SHP77 (cell line): ENCODE data around the gene GAPVD1.
"Not testable (repeated sequence)": the region's sequence is repeated elsewhere in the genome, so short reads cannot be mapped to it uniquely, and the experiment has no call there.

Source experiments
- DNase-seq, 2 experiments: peaks; one replicate each; lab custom pipeline; 2025; lab: John Stamatoyannopoulos, UW

The GAPVD1 gene, protein sequence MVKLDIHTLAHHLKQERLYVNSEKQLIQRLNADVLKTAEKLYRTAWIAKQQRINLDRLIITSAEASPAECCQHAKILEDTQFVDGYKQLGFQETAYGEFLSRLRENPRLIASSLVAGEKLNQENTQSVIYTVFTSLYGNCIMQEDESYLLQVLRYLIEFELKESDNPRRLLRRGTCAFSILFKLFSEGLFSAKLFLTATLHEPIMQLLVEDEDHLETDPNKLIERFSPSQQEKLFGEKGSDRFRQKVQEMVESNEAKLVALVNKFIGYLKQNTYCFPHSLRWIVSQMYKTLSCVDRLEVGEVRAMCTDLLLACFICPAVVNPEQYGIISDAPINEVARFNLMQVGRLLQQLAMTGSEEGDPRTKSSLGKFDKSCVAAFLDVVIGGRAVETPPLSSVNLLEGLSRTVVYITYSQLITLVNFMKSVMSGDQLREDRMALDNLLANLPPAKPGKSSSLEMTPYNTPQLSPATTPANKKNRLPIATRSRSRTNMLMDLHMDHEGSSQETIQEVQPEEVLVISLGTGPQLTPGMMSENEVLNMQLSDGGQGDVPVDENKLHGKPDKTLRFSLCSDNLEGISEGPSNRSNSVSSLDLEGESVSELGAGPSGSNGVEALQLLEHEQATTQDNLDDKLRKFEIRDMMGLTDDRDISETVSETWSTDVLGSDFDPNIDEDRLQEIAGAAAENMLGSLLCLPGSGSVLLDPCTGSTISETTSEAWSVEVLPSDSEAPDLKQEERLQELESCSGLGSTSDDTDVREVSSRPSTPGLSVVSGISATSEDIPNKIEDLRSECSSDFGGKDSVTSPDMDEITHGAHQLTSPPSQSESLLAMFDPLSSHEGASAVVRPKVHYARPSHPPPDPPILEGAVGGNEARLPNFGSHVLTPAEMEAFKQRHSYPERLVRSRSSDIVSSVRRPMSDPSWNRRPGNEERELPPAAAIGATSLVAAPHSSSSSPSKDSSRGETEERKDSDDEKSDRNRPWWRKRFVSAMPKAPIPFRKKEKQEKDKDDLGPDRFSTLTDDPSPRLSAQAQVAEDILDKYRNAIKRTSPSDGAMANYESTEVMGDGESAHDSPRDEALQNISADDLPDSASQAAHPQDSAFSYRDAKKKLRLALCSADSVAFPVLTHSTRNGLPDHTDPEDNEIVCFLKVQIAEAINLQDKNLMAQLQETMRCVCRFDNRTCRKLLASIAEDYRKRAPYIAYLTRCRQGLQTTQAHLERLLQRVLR (N-terminal part only)

DNA sequence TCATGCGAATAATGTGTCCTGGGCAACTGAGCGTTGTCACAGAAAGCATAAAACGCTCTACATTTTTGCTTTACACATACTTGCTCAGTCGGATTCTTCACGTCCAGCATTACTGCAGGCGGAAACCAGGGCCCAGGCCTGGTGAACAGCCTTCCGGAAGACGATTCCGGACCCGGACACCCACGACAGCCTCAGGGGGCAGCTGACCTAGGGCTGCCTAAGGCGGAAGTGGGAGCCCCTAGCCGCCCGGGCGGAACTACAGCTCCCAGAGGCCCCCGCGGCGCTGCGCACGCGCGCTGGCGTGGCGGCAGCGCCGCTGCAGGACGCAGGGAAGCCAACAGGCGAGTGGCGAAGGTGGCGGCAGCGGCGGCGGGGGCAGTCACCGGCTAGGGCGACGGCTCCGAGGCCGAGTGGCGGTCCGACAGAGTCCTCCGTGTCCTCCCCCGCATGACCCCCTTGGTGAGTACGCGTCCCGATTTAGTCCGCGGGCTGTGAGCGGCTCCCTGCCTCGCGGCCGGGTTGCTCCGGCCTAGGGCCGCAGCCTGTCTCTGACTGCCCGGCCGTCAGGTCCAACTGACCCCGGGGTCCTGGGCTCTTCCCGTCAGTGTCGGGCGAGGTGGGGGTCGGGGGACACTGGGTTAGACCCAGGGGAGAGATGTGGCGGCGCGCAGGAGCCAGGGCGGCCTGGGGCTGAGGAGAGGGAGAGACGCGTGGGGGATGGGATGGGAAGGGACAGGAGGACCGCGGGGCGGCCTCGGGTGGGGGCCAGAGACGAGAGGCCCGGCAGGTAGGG lies at the start of gene GAPVD1:
Gene GAPVD1 (plus strand): TSS at position 326 of the 793 bp plus-strand sequence. CDS start 37,096 bp downstream, outside the sequence.
- peak; percentile 93 to 95 for DNase-seq

DNA sequence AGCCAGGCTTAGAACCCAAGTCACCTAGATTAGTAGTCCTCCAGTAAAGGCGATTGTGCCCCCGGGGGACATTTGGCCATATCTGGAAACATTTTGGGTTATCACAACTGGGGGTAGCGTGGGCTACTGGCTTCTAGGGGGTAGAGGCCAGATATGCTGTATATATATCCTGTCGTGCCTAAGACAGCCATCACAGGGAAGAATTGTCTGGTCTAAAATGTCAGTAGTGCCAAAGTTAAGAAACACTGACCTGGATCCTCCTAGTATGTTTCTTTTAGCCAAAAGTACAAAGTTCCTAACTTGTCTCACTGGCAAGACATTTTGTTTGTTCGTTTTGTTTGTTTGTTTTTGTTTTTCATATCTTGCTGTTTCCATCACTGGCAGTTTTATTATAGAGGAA lies 47.4 kb upstream of the GAPVD1 start:
- no peak for DNase-seq

DNA sequence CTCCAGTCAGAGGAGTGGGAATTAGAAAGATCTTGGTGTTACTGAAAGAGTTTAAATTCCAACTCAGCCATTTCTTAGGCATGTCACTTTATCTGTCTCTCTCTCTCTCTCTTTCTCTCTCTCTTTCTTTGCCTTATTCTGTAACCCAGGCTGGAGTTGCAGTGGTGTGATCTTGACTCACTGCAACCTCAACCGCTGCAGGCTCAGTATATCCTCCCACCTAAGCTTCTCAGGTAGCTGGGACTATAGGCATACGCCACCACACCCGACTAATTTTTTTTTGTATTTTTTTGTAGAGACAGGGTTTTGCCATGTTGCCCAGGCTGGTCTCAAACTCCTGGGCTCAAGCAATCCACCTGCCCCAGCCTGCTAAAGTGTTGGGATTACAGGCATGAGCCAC lies 43.0 kb upstream of the GAPVD1 start:
- no peak for DNase-seq

DNA sequence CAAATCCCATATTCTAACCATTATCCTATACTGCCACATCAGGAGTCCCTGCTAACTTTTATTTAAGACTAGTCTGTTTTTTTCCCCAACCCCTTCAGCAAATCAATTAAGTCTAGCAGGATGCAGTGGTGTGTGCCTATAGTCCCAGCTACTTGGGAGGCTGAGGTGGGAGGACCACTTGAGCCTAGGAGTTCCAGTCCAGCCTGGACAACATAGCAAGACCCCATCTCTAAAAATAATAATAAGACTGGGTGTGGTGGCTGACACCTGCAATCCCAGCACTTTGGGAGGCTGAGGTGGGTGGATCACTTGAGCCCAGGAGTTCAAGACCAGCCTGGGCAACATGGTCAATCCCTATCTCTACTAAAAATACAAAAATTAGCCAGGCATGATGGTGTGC lies 36.8 kb upstream of the GAPVD1 start:
- not testable (repeated sequence) for DNase-seq

DNA sequence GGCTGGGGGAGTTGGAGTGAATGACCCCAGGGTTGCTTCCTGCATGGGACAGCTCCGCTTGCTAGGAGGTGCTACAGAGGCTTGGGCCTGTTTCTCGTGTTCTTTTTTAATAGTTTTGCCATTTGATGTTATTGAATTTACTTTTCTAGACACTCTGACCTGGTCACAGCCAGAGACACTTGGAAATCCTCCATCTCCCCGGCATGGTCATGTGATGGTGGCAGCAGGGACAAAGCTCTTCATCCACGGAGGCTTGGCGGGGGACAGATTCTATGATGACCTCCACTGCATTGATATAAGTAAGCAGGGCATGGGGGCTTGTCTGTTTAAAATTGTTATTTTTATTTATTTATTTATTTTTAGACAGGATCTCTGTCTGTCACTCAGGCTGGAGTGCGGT lies 33.9 kb upstream of the GAPVD1 start:
- no peak for DNase-seq

DNA sequence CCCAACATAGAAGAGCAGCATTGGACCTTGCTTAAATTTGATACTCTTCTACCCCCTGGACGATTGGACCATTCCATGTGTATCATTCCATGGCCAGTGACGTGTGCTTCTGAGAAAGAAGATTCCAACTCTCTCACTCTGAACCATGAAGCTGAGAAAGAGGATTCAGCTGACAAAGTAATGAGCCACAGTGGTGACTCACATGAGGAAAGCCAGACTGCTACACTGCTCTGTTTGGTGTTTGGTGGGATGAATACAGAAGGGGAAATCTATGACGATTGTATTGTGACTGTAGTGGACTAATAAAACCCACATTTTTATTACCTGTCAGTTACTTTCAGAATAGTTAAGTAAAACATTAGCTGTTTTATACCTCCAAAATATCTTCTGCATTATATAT lies 27.9 kb upstream of the GAPVD1 start:
- DNase-seq = no peak

DNA sequence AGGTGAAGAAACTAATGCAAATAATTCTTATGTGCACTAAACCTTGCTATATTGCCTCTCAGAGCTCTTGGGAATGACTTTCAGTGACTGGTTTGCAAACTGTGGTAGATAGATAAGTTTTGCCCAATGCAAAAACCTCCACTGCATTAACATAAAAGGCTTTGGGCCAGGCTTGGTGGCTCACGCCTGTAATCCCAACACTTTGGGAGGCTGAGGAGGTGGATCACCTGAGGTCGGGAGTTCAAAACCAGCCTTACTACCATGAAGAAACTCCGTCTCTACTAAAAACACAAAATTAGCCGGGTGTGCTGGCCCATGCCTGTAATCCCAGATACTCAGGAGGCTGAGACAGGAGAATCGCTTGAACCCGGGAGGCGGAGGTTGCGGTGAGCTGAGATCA lies 27.5 kb upstream of the GAPVD1 start:
- DNase-seq = not testable (repeated sequence)

DNA sequence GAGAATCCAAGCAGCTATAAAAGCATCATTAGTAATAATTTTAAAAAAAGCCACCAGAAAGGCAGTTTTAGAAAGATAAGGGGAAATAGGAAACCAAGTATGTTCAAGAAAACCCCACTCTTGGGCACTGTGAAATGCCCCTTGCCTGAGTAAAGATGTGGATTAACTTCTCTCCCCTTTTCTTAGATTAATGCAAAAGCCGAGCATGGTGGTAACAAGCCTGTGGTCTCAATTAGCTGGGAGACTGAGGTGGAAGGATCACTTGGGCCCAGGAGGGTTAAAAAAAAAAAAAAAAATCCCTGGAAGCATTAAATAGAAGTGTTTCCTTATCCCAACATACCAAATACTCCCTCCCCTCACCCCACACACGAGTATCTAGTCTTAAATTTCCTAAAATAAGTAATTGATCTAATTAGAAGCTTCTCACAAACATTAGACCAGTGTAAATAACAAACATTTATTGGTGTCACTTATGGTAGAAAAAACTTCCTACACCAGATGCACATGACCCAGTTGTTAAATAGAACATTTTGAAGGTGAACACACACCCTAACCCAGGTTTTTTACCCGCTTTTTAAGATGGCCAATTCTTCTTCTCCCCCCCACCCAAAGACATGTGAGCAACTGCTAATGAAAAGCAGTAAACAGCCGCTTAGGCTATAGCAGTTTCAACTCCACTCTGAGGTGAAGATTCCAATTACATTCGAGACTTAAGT lies 25.7 kb upstream of the GAPVD1 start:
- DNase-seq = no peak

DNA sequence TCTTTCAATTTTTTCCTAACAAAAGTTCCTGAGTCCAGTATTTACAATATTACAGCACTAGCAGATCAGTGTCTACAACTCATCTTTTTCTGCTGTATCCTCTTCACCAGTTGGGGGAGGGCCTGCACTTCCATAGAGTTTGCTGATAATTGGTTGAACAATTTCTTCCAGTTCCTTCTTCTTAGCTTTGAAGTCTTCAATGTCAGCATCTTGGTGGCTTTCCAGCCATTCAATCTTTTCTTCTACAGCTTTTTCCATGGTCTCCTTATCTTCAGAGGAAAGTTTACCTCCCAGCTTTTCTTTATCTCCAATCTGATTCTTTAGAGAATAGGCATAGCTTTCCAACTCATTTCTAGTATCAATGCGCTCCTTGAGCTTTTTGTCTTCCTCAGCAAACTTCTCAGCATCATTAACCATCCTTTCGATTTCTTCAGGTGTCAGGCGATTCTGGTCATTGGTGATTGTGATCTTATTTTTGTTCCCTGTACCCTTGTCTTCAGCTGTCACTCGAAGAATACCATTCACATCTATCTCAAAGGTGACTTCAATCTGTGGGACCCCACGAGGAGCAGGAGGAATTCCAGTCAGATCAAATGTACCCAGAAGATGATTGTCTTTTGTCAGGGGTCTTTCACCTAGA lies 25.0 kb upstream of the GAPVD1 start:
- DNase-seq = not testable (repeated sequence)

DNA sequence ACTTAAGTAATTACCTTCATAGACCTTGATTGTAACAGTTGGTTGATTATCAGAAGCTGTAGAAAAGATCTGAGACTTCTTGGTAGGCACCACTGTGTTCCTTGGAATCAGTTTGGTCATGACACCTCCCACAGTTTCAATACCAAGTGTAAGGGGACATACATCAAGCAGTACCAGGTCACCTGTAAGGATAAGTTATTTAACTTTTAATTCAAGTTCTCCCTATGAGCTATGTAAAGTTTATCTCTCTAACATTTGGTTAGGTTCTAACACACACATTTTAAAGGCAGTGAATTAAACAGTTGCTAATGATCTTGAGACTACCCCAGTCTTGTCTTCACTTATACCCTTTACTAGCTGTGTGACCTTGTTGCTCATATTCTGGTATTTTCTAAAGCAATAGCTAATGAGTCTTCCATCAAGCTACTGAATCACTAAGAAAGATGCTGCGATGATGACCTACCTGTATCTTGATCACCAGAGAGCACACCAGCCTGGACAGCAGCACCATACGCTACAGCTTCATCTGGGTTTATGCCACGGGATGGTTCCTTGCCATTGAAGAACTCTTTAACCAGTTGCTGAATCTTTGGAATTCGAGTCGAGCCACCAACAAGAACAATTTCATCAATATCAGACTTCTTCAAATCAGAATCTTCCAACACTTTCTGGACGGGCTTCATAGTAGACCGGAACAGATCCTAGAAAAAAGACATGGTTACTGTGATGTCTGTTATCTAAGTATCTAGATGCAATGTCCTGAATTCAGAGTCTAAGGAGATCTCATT lies 23.3 kb upstream of the GAPVD1 start:
- no peak for DNase-seq

DNA sequence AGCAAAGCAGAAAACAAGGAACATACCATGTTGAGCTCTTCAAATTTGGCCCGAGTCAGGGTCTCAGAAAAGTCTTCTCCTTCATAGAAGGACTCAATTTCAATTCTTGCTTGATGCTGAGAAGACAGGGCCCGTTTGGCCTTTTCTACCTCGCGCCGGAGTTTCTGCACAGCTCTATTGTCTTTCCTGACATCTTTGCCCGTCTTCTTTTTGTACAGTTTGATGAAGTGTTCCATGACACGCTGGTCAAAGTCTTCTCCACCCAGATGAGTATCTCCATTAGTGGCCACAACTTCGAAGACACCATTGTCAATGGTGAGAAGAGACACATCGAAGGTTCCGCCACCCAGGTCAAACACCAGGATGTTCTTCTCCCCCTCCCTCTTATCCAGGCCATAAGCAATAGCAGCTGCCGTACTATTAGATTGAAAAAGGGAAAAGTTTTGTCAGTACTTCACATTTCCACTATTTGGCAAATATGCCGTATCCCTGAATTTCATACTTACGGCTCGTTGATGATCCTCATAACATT lies 22.6 kb upstream of the GAPVD1 start:
- DNase-seq = no peak

DNA sequence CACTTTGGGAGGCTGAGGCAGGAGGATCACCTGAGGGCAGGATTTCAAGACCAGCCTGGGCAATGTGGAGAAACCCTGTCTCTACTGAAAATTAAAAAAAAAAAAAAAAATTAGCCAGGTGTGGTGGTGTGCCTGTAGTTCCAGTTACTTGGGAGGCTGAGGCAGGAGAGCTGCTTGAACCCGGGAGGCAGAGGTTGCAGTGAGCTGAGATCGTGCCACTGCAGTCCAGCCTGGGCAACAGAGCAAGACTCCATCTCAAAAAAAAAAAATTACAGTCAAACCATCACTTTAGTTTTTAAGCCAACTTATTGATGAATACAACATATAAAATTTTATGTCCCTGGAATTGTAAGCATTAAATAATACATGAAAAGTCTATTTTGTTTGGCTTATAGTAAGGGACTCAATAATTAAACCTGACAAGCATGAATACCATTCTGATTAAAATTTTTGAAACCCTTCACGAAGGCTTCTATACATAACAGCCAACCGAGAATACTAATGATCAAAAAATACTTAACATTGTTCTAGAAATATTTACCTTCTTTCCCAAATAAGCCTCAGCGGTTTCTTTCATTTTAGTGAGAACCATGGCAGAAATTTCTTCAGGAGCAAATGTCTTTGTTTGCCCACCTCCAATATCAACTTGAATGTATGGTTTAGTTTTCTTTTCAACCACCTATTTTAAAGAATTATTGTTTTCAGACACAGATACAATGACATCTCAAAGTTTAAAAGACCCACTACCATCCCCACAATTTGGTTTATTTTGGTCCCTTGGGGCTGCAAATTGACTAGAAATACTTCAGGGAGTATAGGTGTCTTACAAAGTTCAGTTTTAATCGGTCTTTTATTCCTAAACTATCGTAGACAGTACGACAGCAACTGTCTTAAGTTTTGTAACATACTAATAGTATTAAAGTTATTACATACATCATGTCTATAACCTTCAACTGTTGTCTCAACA lies 21.7 kb upstream of the GAPVD1 start:
- no peak for DNase-seq

DNA sequence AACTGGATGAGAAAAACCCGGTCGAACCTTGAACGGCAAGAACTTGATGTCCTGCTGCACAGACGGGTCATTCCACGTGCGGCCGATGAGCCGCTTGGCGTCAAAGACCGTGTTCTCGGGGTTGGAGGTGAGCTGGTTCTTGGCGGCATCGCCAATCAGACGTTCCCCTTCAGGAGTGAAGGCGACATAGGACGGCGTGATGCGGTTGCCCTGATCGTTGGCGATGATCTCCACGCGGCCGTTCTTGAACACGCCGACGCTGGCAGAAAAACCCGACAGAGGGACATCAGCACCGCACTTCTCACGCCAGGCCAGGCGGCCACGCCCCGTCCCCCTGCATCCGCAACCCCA lies 21.0 kb upstream of the GAPVD1 start:
- peak in 1 of 2 experiments; percentile 36 for DNase-seq

DNA sequence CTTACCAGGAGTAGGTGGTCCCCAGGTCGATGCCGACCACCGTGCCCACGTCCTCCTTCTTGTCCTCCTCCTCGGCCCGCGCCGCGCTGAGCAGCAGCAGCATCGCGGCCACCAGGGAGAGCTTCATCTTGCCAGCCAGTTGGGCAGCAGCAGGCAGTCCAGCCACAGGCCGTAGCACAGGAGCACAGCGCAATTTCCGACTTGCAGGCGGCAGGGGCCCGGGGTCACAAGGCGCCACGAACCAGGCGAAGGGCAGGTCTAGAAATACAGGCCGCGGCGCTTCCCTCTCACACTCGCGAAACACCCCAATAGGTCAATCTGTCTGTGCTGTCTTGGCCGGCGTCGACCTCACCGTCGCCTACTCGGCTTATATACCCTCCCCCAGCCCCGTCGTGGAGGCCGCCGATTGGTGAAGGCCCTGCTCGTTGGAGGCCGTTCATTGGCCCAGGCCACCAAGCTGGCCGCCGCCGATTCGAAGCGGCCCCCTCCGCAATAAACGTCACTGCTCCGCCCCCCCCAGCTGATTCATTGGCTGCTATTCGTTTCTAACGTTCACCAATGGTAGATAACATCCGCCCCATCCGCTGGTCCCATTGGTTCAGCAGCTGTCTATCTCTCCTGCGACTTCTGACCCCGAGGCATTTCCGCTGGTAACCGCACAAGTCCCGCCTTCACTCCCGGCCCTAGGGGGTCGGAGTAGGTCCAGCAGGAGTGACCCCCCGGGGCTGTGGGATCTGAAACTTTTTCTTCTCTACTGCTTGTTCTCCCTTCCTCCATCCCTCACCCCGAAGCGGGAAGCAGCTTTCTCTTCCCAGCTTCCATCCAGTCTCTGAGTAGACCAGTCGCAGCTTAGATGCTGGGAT lies 20.4 kb upstream of the GAPVD1 start, which contains the start of gene HSPA5:
Gene HSPA5 (minus strand): TSS at position 344 of the 863 bp plus-strand sequence. CDS start 217 bp downstream, at position 127.
- peak; percentile 99 for DNase-seq

DNA sequence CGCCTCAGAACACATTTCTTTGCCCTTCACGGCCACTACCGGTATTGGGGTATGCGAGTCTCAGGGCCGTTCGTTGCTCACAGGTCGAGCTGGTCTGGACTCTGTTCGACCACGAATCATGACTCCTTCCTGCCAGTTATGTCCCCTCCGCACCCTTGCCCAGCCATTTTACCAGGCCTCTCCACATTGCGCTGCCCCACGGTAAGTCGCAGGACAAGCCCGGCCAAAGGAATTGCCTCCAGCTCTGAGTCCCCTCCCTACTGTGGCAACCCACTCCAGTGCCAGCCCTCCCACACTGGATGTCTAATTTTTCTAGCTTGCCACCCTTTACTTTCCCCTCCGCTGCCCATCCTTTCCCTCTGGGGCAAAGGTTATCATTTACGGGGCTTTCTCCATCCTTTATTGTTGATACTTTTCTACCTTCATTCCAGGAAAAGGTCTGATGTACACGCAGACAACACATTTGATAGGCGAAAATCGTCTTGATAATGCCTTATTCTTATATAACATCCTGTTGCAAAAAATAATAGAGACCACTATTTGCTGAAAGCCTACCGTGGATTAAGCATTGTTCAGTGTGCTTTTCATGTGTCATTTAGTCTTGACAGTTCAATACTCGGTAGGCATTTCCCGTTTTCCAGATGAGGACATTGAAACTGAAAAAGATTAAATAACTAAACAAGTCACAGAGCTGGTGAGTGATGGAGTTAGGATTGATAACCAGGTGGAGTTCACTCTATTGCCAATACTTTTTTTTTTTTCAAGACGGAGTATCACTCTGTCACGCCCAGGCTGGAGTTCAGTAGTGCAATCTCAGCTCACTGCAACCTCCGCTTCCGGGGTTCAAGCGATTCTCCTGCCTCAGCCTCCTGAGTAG lies 19.5 kb upstream of the GAPVD1 start:
- peak in 1 of 2 experiments; percentile 10 for DNase-seq

DNA sequence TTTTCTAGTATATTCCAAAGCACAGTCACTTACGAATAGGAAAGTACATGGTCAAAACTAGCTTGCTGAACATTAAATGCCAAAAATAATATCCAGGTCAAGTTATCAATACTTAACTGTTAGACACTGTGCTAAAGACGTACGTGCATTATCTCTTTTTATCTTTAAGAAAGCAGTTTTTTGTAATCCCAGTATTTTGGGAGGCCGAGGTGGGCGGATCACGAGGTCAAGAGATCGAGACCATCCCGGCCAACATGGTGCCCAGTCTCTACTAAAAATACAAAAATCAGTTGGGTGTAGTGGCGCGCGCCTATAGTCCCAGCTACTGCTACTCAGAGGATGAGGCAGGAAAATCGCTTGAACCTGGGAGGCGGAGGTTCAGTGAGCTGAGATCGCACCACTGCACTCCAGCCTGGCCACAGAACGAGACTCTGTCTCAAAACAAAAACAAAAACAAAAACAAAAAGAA lies 17.8 kb upstream of the GAPVD1 start:
- DNase-seq = no peak
